Sigmoid colon (tissue), 7 donors: ENCODE measurements around the gene IDE. TPM values are rescaled to one million over a fixed set of nuclear protein-coding genes. Genes with fewer than 3 reads are reported as not detected.

ENCODE experiments used
- polyA plus RNA-seq, 3 donors: library from polyadenylated mRNA; stranded (reverse); fragments of 200-250 nt; gene quantifications; one replicate each; pipeline ENCODE4 v1.2.3, GENCODE V29; 2013
- total RNA-seq, 4 donors: library from RNA; depleted of rRNA; stranded (reverse); fragments of >200 nt; gene quantifications; one replicate each; pipeline ENCODE4 v1.1.0, GENCODE V29; 2016
- donor health status: healthy with polysubstance abuse.
- donor health status: Bipolar disorder and iron deficiency.
- donor health status: healthy.

The IDE gene
- total and polyA plus RNA-seq, 7 donors, result 7.8 to 32.9 (median 23.3) TPM

Other genes with a start within 250 kb of the IDE start
- gene KIF11, start 19.0 kb upstream of the IDE start, total RNA-seq, result under 1 TPM; 0.16 to 0.95 (median 0.77) TPM
- gene KIF11, start 19.0 kb upstream of the IDE start, polyA plus RNA-seq, result 10 to 100 TPM in 1 of 3 donors, 1 to 10 TPM in 2; 2.4 to 10.1 (median 3.2) TPM
- 1 to 10 TPM; 3.5 to 8.9 (median 6.6) TPM for gene HHEX, start 115.9 kb upstream of the IDE start, total RNA-seq
- 10 to 100 TPM in 1 of 3 donors, 1 to 10 TPM in 2; 2.8 to 13.2 (median 6.6) TPM for gene HHEX, start 115.9 kb upstream of the IDE start, polyA plus RNA-seq